ENCODE data around the gene ADAM10.
"Not testable (repeated sequence)": the region's sequence is repeated elsewhere in the genome, so short reads cannot be mapped to it uniquely, and the experiment has no call there.

ADAM10 gene

DNA sequence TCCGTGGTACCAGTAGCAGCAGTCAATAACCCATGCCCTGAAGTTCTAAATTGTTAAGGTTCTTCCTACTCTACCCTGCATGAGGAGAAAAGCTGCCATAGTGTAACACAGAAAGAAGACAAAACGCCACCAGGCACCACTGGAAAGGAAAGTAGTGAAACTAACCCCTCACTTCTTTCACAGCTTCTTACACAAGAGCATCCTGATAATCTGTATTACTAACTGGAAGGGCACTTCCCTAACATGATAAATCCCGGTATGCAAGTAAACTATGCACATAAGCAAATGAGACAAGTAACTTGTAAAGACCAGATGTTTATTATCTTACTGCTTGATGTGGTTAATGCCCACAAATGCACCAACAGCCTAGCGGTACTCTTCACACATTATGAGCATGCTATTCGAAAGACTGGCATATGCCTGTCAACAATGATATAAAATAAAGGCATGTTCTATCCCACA, 141.3 kb downstream of the ADAM10 start:
- no peak for DNase-seq (ENCODE audit: low read depth)

DNA sequence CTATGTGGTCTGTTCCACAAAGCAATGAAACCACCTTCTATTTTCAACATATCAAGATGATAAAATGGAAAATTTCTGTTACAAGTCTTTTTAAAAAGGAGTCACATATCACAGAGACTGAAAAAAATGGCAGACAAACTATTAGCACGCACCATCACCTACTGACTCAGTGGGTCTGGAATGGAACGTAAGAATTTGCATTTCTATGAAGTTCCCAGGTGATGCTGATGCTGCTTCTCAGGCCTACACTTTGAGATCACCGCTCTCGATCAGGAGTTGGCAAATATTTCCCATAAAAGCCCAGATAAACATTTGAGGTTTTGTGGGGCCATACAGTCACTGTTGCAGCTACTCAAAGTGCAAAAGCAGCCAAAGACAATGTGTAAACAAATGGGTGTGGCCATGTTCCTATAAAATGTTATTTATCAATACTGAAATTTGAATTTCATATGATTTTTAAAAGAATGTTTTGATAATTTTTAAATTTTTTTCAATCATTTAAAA, 142.9 kb downstream of the ADAM10 start:
- DNase-seq (ENCODE audit: low read depth): no peak

DNA sequence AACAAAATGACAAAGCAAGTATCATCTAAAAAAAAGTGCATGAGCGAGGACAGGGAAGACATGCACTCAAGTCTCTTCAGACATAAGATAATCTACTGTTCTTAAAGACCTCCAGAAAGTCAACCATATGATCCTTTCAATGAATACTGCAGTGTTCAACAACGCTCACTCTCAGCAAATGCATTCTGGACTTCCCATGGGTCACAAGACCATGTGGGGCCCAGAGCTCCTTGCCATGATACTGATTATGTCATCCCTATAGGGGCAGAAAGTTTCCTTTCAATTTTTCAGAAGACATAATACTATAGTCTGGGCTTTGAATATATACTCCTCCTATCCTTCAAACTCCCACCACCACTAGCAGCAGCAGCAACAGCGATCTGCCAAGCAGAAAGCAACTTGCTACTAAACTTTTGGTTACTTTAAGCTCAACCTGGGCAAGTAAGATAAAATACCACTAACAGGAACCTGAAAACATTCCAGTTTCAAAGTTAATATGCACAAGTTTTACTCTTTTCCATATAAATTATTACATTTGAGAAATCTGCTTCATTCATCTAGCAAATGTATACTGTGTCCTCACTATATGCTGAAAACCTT, 143.5 kb downstream of the ADAM10 start:
- DNase-seq (ENCODE audit: low read depth): no peak

GRCh38 chr15:58604455-58604923, 145.0 kb downstream of the ADAM10 start:
- no peak for DNase-seq (ENCODE audit: low read depth)

GRCh38 chr15:58603927-58604326, 145.6 kb downstream of the ADAM10 start:
- DNase-seq (ENCODE audit: low read depth): not testable (repeated sequence)

DNA sequence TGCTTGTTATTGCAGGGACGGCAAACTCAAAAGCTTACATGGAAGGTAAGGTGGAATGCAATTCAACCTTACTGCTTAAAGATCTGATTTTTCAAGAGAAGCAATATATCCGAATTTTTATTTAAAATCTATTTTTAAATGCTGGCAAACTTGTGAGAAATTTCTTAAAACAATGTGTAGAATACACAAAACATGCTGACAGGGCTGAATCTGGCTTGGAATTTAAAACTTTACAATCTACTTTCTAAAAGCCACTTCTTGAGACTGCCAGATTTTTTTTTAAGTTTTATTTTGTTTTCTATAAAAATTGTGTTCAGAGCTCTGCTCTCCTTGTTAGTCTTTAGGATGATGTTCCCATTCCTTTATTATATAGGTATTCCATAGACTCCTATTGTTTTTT, 146.7 kb downstream of the ADAM10 start:
- DNase-seq (ENCODE audit: low read depth): no peak

DNA sequence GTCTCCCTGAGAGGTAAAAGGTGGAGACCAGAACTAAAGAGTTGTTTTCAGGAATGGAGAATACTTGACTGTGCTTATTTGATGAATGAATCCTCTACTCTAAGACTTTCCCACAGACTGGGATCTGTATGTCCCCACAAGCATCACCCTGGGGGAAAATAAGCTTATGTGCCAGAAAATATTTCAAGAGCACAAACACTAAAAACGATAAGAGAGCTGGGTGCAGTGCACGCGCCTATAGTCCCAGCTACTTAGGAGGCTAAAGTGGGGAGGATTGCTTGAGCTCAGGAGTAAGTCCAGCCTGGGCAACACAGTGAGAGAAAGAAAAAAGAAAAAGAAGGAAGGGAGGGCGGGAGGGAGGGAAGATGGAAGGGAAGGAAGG, 150.7 kb downstream of the ADAM10 start:
- DNase-seq (ENCODE audit: low read depth): no peak

DNA sequence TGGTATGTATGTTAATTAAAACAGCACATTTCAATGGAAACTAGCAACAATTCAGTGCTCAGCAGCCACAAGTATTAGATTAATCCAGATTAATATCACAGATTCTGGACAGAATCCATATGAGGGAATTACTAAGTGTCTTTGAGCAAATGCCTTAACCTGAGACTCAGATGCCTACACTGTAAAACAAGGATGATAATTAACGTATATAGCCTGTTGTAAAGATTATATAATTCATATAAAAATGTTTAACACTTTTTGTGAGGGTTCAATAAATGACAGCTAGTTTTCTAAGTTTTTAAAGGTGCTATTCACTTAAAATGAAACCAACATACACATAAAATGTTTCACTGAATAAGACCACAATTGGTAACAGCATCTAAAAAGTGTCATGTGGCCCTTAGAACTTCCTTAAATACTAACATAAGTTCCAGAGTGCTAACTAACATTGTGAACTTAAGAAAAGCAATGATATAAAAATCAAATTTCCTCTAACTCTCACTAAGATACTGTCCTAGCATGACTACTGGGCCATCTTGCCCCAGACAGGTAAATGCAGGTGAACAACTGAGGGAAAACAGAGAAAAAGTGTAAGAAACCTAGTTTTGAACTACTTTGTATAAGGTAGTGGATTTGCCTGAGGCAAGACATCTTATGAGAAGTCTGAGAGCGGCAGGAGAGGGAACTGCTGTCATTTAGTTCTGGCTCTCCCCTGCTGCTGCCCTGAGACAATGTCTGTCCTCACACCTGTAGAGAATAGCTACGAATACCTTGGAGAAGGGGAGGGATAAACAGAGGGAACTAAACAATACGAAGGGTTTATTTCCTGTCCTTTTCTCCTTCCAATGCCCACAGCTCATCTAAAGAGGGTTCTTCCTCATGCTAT, 151.3 kb downstream of the ADAM10 start:
- DNase-seq (ENCODE audit: low read depth): no peak

DNA sequence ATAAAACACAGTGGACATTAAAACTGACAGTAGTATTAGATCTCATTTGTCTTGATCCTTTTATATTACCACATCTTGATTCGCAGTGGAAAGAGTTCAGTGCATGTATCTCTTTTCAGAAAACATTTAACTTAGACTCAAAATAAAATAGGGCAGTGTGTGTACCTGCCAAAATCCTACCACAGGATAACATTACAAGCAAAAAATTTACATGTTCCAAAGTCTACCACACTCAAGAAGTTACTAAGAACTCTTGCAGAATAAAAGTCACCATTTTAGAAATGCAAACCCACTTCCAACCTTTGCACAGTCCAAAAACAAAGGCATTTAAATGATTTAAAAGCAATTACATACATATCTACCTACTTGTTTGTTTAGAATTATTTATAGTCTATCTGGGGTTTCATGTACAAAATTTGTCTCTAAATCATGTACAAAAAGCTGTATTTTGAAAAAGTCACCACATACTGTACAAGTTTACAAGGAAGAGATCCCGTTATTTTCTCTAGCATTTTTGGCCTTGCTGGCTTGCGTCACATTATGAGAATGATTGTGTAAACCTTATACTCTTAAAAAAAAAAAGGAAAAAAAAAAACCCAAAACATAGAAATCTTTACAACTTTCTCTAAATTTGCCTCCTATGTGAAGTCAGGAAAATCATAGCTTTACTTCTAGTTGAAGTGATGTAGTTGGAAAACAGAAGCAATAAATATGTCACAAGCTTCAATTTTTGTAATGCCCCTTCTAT, 153.8 kb downstream of the ADAM10 start:
- DNase-seq (ENCODE audit: low read depth): peak; percentile 1

DNA sequence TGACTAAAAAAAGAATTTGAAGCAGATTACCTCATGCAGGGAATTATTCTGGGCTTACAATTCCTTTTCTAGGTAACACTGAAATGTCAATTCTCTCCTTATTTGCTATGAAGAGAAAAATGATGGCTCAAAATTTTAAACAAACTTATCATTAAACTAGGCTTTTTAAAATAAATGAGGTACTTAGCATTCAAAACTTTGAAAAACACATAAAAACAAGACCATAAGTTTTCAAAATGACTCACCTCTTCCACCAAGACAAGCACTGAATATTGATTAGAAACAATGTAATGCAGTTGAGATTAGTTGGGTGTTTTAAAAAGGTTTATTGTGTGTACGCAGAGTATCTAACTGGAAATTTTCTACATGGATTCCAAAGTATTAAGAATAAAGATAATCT, 154.6 kb downstream of the ADAM10 start:
- DNase-seq (ENCODE audit: low read depth): no peak

GRCh38 chr15:58593870-58594269, 155.6 kb downstream of the ADAM10 start:
- no peak for DNase-seq (ENCODE audit: low read depth)

GRCh38 chr15:58590926-58591325, 158.6 kb downstream of the ADAM10 start:
- no peak for DNase-seq (ENCODE audit: low read depth)

DNA sequence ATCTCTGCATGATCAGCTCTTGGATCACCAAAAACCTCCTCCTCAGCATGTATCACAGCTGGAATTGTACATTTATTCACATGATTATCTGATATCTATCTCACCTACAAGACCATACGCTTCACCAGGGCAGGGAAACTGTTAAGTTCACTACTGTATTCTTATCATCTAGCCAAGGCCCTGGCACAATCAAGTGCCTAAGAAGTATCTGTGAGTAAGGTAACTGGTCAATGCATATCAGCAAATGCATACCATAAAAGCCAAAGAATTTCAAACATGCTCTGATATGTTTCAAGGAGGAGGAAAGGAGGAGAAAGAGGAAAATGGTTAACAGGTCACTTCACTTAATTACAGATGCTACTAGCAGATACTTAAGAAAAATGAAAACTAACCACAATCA, 159.3 kb downstream of the ADAM10 start:
- no peak for DNase-seq (ENCODE audit: low read depth)

GRCh38 chr15:58589047-58589446, 160.5 kb downstream of the ADAM10 start:
- no peak for DNase-seq (ENCODE audit: low read depth)

DNA sequence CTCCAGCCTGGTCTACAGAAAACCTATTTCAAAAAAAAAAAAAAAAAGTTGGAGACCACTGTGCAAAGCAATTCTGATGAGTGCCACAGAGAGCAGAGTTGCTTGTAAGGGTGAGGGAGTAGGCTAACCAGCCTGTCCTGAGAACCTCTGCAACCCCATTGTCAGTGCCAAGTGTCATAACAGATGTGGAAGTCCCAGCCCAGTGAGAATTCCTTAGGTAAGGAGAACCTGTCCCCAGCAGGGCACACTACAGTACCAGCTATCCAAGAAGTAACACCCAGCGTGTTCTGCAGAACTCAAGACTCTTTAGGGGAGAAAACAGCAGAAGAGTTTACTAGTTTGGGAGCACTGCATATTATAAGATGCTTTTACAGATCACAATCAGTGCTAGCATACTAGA, 161.4 kb downstream of the ADAM10 start:
- no peak for DNase-seq (ENCODE audit: low read depth)

- DNase-seq (ENCODE audit: low read depth): peak; percentile 0
Observed at GRCh38 chr15:58587486-58587885, 162.0 kb downstream of the ADAM10 start.

GRCh38 chr15:58585693-58586443, 163.6 kb downstream of the ADAM10 start:
- DNase-seq (ENCODE audit: low read depth): no peak

DNA sequence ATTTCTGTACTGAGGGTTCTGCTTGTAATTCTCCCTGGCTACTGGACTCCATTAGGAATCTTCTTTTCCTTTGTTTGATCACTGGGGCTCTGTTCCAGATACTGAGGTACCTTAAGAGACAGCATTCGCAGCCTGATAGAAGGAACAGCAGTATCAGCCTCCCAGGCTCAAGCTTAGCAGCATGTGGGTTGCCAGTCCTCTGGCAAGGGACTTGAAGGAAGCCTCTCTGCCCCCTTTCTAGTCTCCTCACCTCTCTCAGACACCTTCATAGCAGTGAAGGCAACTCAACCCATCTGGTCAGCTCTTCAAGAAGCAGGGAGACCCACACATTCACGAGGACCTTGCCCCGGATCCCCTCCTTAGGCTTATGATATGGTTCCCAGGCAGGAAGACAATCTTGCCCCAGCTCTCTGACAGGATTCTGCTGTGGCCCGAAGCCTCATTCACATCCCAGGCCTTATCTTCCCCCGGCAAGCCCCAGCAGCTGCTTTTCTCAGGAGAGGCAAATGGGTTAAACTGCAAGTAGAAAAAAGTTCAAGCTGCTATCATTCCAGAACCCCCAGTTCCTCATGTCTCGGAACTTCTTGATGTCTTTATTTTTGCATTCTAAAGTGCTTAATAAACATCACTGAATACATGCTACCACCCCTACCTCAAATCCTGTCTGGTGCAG, 164.6 kb downstream of the ADAM10 start:
- no peak for DNase-seq (ENCODE audit: low read depth)

DNA sequence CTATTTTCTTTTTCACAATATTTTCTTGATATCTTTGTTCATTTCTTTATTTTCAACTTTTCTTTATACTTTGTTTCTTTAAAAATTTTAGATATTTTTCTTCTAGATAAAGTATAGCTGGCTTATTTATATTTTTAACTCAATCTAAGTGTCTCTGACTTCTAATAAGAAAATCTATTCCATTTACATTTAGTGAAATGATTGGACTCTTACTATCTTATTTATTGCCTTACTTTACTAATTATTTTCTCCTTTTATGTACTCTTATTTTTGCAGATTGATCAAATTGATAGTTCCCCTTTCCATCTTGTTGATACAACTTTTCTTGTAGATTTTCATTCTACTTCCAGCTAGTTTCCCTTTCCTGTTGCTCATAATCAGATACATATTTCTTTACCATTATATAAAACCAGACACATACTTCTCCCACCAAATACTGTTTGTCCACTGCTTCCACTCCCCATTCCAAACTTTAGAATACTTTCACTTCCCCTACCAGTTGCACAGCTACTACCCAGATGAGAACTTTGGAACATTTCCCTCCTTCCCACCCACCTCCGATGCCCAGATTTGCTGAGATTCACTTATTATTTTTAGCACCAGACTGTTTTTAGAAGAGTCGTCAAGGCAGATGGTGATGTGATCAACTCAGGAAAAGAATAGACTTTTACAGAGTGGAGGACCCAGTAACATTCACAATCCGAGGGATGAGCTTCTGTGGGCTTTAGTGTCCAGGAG, 166.2 kb downstream of the ADAM10 start:
- DNase-seq (ENCODE audit: low read depth): no peak

DNA sequence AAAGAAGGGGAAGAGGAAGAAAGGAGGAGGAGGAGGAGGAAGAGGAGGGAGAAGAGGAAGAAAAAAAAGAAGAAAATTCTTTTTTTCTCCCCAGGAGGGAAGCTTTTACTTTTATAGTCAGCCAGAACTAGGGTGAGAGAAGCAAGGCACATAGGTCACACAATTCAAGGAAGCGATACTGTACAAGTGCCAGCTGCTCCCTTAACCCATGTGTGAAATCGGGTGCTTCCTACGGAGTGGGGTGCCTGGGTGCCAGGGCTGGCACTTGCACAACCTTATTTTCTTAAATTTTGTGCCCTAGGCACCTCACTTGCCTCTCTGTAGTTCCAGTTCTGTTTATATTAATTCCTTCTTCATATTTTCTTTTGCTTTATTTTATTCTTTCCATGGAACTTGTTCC, 167.3 kb downstream of the ADAM10 start:
- no peak for DNase-seq (ENCODE audit: low read depth)

GRCh38 chr15:58576657-58577056, 172.8 kb downstream of the ADAM10 start:
- no peak for DNase-seq (ENCODE audit: low read depth)
